K562 (cell line): ENCODE data around the gene SEPTIN8. TPM values are rescaled to one million over a fixed set of nuclear protein-coding genes. Genes with fewer than 3 reads are reported as not detected.

Source experiments
- polyA plus RNA-seq, 8 experiments: library from polyadenylated mRNA; depleted of rRNA in 4 of 8; stranded (reverse) in 5 of 8; unstranded in 3 of 8; fragments of >200 nt; fragmentation: Nextera tagmentation in 2 of 8; fragmentation: Illumina TruSeq in 1 of 8; extraction: Ambion mirVana in 2 of 8; extraction: Trizol in 1 of 8; gene quantifications; 2 replicates each; pipeline versions ENCODE4 v1.2.1 to v1.2.3, GENCODE V29; 2011 to 2014; ENCODE audit warnings: inconsistent platforms in 1 of 8, missing spikeins in 1 of 8
- total RNA-seq, 7 experiments: library from RNA; depleted of rRNA in 6 of 7; stranded (reverse); fragments of >200 nt in 6 of 7; fragmentation: Illumina TruSeq in 2 of 7; extraction: Trizol in 2 of 7; gene quantifications; 2 replicates each; pipeline versions ENCODE4 v1.2.1 to v1.2.3, GENCODE V29; 2011 to 2021; ENCODE audit warnings: low replicate concordance in 1 of 7
- TF ChIP-seq, protein P1 (sequence below): fragments of 250-450 bp; sonication (Bioruptor Pico); IDR thresholded peaks from 2 replicates; pipeline ENCODE4 v1.5.0; 2022; ENCODE audit warnings: mild to moderate bottlenecking
- TF ChIP-seq, protein P2 (sequence below): fragments of 450-650 bp; IDR thresholded peaks from 2 replicates; pipeline ENCODE4 v1.6.1; 2016; ENCODE audit warnings: mild to moderate bottlenecking, moderate library complexity

SEPTIN8 gene
- total and polyA plus RNA-seq, 9 of the 15 experiments (the other 6 are each of a cell fraction or from before 2014, with no cell fraction given), result 19.3 to 142 (median 101) TPM

DNA sequence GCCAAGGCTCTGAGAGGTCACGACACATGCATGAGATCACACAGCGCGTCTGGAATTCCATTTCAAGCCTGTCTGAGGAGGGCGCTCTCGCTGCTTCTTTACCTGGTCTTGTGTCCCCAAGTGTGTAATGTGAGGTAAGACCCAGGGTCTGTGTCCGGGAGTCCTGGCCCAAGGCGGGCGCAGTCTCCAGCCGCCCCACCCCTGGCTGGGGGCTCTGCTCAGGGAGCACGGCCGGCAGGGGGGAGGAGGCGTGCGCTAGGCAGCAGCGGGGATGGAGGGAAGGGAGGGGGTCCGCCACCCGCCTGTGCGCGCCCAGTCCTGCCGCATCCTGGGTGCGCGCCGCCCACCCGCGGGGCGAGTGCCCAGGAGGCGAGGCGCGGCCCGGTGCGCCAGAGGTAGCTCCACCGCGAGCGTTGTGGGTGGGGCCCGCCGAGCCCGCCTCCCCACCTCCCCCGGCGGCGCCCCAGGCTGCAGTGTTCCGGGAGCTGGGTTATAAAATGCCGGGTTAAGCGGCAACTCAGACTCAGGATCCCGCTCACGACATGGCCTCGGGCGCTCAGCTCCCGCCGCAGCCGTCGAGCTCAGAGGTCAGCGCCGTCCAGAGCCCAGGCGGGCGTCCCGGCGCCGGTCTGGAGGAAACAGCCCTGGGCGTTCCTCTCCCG is 30.0 kb downstream of the SEPTIN8 start, which contains the start of gene CCNI2 (continued):
- TF ChIP-seq, protein P1, sequence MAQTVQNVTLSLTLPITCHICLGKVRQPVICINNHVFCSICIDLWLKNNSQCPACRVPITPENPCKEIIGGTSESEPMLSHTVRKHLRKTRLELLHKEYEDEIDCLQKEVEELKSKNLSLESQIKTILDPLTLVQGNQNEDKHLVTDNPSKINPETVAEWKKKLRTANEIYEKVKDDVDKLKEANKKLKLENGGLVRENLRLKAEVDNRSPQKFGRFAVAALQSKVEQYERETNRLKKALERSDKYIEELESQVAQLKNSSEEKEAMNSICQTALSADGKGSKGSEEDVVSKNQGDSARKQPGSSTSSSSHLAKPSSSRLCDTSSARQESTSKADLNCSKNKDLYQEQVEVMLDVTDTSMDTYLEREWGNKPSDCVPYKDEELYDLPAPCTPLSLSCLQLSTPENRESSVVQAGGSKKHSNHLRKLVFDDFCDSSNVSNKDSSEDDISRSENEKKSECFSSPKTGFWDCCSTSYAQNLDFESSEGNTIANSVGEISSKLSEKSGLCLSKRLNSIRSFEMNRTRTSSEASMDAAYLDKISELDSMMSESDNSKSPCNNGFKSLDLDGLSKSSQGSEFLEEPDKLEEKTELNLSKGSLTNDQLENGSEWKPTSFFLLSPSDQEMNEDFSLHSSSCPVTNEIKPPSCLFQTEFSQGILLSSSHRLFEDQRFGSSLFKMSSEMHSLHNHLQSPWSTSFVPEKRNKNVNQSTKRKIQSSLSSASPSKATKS (CRISPR knock-in tag), result no peak
- TF ChIP-seq, protein P2, sequence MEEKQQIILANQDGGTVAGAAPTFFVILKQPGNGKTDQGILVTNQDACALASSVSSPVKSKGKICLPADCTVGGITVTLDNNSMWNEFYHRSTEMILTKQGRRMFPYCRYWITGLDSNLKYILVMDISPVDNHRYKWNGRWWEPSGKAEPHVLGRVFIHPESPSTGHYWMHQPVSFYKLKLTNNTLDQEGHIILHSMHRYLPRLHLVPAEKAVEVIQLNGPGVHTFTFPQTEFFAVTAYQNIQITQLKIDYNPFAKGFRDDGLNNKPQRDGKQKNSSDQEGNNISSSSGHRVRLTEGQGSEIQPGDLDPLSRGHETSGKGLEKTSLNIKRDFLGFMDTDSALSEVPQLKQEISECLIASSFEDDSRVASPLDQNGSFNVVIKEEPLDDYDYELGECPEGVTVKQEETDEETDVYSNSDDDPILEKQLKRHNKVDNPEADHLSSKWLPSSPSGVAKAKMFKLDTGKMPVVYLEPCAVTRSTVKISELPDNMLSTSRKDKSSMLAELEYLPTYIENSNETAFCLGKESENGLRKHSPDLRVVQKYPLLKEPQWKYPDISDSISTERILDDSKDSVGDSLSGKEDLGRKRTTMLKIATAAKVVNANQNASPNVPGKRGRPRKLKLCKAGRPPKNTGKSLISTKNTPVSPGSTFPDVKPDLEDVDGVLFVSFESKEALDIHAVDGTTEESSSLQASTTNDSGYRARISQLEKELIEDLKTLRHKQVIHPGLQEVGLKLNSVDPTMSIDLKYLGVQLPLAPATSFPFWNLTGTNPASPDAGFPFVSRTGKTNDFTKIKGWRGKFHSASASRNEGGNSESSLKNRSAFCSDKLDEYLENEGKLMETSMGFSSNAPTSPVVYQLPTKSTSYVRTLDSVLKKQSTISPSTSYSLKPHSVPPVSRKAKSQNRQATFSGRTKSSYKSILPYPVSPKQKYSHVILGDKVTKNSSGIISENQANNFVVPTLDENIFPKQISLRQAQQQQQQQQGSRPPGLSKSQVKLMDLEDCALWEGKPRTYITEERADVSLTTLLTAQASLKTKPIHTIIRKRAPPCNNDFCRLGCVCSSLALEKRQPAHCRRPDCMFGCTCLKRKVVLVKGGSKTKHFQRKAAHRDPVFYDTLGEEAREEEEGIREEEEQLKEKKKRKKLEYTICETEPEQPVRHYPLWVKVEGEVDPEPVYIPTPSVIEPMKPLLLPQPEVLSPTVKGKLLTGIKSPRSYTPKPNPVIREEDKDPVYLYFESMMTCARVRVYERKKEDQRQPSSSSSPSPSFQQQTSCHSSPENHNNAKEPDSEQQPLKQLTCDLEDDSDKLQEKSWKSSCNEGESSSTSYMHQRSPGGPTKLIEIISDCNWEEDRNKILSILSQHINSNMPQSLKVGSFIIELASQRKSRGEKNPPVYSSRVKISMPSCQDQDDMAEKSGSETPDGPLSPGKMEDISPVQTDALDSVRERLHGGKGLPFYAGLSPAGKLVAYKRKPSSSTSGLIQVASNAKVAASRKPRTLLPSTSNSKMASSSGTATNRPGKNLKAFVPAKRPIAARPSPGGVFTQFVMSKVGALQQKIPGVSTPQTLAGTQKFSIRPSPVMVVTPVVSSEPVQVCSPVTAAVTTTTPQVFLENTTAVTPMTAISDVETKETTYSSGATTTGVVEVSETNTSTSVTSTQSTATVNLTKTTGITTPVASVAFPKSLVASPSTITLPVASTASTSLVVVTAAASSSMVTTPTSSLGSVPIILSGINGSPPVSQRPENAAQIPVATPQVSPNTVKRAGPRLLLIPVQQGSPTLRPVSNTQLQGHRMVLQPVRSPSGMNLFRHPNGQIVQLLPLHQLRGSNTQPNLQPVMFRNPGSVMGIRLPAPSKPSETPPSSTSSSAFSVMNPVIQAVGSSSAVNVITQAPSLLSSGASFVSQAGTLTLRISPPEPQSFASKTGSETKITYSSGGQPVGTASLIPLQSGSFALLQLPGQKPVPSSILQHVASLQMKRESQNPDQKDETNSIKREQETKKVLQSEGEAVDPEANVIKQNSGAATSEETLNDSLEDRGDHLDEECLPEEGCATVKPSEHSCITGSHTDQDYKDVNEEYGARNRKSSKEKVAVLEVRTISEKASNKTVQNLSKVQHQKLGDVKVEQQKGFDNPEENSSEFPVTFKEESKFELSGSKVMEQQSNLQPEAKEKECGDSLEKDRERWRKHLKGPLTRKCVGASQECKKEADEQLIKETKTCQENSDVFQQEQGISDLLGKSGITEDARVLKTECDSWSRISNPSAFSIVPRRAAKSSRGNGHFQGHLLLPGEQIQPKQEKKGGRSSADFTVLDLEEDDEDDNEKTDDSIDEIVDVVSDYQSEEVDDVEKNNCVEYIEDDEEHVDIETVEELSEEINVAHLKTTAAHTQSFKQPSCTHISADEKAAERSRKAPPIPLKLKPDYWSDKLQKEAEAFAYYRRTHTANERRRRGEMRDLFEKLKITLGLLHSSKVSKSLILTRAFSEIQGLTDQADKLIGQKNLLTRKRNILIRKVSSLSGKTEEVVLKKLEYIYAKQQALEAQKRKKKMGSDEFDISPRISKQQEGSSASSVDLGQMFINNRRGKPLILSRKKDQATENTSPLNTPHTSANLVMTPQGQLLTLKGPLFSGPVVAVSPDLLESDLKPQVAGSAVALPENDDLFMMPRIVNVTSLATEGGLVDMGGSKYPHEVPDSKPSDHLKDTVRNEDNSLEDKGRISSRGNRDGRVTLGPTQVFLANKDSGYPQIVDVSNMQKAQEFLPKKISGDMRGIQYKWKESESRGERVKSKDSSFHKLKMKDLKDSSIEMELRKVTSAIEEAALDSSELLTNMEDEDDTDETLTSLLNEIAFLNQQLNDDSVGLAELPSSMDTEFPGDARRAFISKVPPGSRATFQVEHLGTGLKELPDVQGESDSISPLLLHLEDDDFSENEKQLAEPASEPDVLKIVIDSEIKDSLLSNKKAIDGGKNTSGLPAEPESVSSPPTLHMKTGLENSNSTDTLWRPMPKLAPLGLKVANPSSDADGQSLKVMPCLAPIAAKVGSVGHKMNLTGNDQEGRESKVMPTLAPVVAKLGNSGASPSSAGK, result no peak
- TF ChIP-seq, all 486 proteins: peak for 0
